Lower lobe of right lung (tissue), 2 donors: Measurements from ENCODE around the gene LRP8. TPM values are rescaled to one million over a fixed set of nuclear protein-coding genes. Genes with fewer than 3 reads are reported as not detected.

Experiments used
- ATAC-seq, 2 donors: fragments of 200-7000 bp; cut with Tn5 transposase; one replicate each; pipeline ENCODE4 v1.9.1; 2020 to 2022; ENCODE audit warnings: mild to moderate bottlenecking in 2 of 2, moderate library complexity in 2 of 2
- DNase-seq: peaks from one replicate; pipeline ENCODE4 v3.0.0-alpha.2; 2020
- H3K27ac ChIP-seq: fragments of 200-600 bp; one replicate; pipeline ENCODE4 v1.8.0; 2022
- H3K27me3 ChIP-seq: fragments of 200-600 bp; one replicate; pipeline ENCODE4 v1.8.0; 2022; ENCODE audit warnings: low read depth
- H3K36me3 ChIP-seq: fragments of 200-600 bp; one replicate; pipeline ENCODE4 v1.8.0; 2022; ENCODE audit warnings: mild to moderate bottlenecking
- H3K4me1 ChIP-seq: fragments of 200-600 bp; one replicate; pipeline ENCODE4 v1.8.0; 2022
- H3K4me3 ChIP-seq: fragments of 200-600 bp; one replicate; pipeline ENCODE4 v1.8.0; 2022; ENCODE audit warnings: mild to moderate bottlenecking
- H3K9me3 ChIP-seq: fragments of 200-600 bp; one replicate; pipeline ENCODE4 v1.8.0; 2022
- intact Hi-C: fragments of 100-400 bp; cut with DNase I; formaldehyde crosslinking; loops from one replicate; pipeline ENCODE4 v1.11.0; 2022
- total RNA-seq: library from RNA; stranded (reverse); fragmentation: NEBNext Ultra II Directional; extraction: Animal tissue kit (Norgen Biotek cat#: 25700); gene quantifications from one replicate; pipeline ENCODE4 v1.2.1, GENCODE V29; 2021
- TF ChIP-seq, protein P1 (sequence below): fragments of 200-600 bp; IDR thresholded peaks from one replicate; pipeline ENCODE4 v1.8.0; 2022; ENCODE audit warnings: antibody characterized with exemption, mild to moderate bottlenecking
- donor health status: DM: no; HTN: yes; CAD: no; lungs with severe emphysema.

The LRP8 gene
- total RNA-seq, 1 donor from 2014 or later, result 9.2 TPM

DNA sequence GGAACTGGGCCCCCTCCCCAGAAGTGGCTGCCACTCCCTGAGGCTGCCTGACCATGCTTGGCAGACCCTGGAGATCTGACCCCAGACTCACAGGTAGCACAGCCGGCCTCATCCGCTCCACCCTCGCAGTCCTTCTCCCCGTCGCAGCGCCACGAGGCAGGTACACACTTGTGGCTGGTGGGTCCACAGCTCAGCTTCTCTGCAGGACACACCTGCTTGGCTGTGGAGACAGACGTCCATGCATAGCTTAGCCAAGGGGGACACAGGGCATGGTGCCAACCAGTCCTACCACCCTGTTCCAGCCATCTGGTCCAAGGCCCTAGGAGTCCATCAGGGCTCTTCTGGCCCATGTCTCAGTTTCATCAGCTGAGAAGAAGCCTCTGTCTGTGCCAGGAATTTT lies 47.4 kb downstream of the LRP8 start:
- Histone ChIP-seq H3K4me1 (no peaks in the 10 kb centered on the region), H3K27ac (no peak overlapping the region), H3K4me3 (no peak overlapping the region), H3K27me3 (no peaks in the 10 kb centered on the region), H3K36me3 (no peaks in the 10 kb centered on the region), H3K9me3 (no peaks in the 10 kb centered on the region)
- ATAC-seq (no peak), DNase-seq (no peak)
- TF ChIP-seq, protein P1, sequence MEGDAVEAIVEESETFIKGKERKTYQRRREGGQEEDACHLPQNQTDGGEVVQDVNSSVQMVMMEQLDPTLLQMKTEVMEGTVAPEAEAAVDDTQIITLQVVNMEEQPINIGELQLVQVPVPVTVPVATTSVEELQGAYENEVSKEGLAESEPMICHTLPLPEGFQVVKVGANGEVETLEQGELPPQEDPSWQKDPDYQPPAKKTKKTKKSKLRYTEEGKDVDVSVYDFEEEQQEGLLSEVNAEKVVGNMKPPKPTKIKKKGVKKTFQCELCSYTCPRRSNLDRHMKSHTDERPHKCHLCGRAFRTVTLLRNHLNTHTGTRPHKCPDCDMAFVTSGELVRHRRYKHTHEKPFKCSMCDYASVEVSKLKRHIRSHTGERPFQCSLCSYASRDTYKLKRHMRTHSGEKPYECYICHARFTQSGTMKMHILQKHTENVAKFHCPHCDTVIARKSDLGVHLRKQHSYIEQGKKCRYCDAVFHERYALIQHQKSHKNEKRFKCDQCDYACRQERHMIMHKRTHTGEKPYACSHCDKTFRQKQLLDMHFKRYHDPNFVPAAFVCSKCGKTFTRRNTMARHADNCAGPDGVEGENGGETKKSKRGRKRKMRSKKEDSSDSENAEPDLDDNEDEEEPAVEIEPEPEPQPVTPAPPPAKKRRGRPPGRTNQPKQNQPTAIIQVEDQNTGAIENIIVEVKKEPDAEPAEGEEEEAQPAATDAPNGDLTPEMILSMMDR, result no peak
- intact Hi-C loops, result loop anchor here (5.0 kb wide), 1 partner anchor 107 kb away; no protein-coding TSS in a partner anchor

DNA sequence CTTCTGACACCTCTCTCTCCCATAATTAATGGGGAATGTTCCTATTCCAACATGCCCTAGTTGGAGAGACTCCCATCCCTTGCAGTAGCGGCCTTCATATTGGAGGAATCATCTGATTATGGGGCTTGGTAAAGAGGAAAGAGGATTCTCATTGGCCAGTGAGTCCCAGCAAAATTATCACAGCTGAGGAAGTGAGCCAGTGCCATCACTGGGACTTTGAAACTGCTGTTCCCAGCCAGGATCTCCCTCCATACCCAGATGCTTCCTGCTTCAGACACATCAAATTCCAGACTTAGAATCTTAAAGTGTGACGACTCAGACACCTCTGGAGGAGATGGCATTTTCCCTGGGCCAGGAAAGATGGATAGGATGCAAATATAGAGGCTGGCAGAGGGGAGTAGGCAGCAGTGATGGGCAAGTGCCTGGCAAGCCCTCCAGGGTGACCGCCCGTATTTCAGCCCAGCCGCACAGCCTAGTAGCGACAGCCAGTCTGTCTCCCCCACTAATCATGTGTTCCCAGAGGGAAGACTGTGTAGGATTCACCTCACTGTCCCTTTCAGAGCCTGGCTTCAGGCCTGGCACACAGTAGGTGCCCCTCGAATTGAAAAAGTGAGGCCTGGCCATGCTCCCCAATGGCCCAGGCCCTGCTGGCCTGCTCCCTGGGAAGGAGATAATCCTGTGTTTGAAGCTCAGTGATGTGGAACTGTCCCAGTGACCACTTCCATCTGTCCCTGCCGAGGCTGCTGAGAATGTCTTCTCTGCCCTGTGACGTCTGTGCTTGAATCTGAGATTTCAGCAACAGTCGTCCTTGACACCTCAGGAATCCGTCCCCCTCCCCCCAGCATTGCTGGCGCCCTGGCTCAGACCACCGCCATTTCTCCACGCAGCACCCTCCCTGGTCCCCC lies 48.3 kb downstream of the LRP8 start:
- H3K27ac ChIP-seq, result no peak overlapping the region
- no peaks in the 10 kb centered on the region for H3K36me3 ChIP-seq
- no peaks in the 10 kb centered on the region for H3K27me3 ChIP-seq
- no peak for ATAC-seq
- no peaks in the 10 kb centered on the region for H3K9me3 ChIP-seq
- no peaks in the 10 kb centered on the region for H3K4me1 ChIP-seq
- no peak overlapping the region for H3K4me3 ChIP-seq
- TF ChIP-seq, protein P1, result no peak
- intact Hi-C loops, result loop anchor here (5.0 kb wide), 1 partner anchor 108 kb away; no protein-coding TSS in a partner anchor
- no peak for DNase-seq

DNA sequence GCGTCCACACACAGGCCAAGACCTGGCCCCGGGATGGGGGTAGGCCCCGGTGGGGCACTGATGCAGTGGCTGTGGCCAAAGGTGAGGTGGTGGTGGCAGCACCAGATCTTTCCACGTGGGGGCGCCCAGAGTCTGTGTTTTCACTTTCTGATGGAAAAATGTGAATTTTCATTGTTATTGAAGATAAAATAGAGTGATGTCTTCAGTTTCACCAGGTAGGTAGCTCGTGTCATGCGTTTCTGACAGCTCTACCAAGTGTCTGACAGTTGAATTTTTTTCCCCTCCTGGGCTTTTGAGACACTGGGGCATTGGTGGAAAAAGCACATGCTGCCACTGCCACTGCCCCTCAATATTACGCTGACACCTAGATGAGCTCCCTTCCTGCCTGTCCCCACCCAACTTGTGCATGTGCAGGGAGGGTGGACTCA lies 49.6 kb downstream of the LRP8 start:
- peak; percentile 70 for DNase-seq
- Histone ChIP-seq H3K27me3 (no peaks in the 10 kb centered on the region), H3K9me3 (no peaks in the 10 kb centered on the region), H3K36me3 (no peaks in the 10 kb centered on the region), H3K27ac (no peak overlapping the region), H3K4me1 (no peaks in the 10 kb centered on the region), H3K4me3 (no peak overlapping the region)
- ATAC-seq, result peak; percentile 60 to 77
- TF ChIP-seq, protein P1, result peak; percentile 92
- intact Hi-C loops, result no loop called here

DNA sequence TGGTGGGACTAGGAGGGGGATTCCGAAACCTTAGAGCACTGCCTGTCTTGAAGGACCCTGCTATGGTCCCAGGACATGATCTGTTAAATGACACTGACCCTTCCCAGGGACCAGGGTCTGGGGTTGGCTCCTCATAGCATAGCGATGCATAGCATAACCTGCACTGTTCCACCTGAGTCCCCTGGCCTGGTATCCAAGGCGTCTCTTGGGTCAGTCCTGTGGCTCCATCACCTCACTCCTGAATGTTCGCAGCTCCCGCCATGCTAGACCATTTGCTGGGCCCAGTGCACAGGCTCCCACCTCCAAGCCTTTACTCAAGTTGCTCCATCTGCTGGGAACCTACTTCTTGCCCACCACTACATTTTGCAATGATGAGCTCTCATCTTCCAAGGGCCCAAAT lies 50.5 kb downstream of the LRP8 start:
- no peaks in the 10 kb centered on the region for H3K9me3 ChIP-seq
- intact Hi-C loops, result no loop called here
- no peak overlapping the region for H3K27ac ChIP-seq
- no peaks in the 10 kb centered on the region for H3K27me3 ChIP-seq
- no peak overlapping the region for H3K4me3 ChIP-seq
- no peaks in the 10 kb centered on the region for H3K36me3 ChIP-seq
- TF ChIP-seq, protein P1, result no peak
- DNase-seq (no peak), ATAC-seq (no peak)
- no peaks in the 10 kb centered on the region for H3K4me1 ChIP-seq

DNA sequence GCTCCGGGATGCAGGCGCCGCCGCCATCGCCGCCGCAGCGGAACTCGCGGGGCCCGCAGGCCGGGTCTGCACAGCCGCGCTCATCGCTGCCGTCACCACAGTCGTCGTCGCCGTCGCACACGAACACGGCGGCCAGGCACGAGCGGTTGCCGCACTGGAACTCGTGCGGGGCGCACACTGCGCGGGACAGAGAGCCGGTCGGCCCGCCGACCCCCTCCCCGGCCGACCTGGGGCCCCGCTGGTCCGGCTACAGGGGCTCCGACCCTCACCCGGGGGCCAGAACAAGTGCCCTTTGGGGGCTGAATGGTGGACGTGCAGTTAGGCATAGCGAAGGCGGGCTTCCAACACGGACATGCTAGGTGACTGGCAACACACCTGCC lies 51.0 kb downstream of the LRP8 start:
- Histone ChIP-seq H3K36me3 (no peaks in the 10 kb centered on the region), H3K4me3 (no peak overlapping the region), H3K27ac (no peak overlapping the region), H3K4me1 (no peaks in the 10 kb centered on the region), H3K27me3 (no peaks in the 10 kb centered on the region), H3K9me3 (no peaks in the 10 kb centered on the region)
- DNase-seq, result no peak
- no peak for ATAC-seq
- intact Hi-C loops, result no loop called here
- TF ChIP-seq, protein P1, result no peak
